WTC11 (cell line): ENCODE measurements around the gene COL19A1.

Source experiments
- NR3C1 ChIP-seq: sonication (generic); formaldehyde crosslinking; conservative IDR thresholded peaks from 2 replicates; pipeline ENCODE4 v1.8.1; 2023; ENCODE audit warnings: low read depth, mild to moderate bottlenecking, missing genetic modification reagents
- TF ChIP-seq, protein P1 (sequence below): fragments of 200-600 bp; IDR thresholded peaks from 2 replicates; pipeline ENCODE4 v1.8.0; 2022; ENCODE audit warnings: antibody characterized with exemption

DNA sequence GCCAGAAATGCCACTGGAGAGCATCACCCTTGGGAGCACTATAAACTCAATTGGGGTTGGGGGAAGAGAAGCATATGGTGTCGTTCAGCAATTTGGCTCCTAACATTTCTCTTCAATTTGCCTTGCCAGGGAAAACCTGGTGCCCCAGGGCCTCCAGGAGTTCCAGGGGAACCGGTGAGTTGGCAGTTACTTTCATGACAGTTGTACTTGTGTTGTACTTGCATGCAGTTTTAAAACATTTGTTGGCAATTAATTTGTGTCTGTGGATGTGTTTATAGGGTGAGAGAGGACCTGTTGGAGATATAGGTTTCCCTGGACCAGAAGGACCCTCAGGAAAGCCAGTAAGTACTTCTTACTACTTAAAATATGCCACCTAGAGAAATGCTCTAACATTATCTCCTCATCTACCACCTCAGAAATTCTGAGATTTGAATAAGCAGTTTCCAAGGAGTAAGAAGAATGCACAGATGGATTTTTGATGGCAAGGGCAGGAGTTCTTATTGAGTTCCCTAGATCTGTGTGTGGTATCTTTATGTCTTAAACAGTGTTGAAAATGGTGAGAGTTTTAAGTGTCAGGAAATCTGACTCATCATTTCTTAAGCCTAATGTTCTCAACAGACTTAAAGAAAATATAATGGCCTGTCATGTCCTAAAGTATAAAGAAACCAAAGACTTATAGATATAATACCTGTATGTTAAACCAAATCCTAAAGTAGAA lies 314.0 kb downstream of the COL19A1 start:
- TF ChIP-seq NR3C1, result no peak
- TF ChIP-seq, protein P1, sequence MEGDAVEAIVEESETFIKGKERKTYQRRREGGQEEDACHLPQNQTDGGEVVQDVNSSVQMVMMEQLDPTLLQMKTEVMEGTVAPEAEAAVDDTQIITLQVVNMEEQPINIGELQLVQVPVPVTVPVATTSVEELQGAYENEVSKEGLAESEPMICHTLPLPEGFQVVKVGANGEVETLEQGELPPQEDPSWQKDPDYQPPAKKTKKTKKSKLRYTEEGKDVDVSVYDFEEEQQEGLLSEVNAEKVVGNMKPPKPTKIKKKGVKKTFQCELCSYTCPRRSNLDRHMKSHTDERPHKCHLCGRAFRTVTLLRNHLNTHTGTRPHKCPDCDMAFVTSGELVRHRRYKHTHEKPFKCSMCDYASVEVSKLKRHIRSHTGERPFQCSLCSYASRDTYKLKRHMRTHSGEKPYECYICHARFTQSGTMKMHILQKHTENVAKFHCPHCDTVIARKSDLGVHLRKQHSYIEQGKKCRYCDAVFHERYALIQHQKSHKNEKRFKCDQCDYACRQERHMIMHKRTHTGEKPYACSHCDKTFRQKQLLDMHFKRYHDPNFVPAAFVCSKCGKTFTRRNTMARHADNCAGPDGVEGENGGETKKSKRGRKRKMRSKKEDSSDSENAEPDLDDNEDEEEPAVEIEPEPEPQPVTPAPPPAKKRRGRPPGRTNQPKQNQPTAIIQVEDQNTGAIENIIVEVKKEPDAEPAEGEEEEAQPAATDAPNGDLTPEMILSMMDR, result no peak
